Right renal pelvis (tissue), 4 donors: ENCODE results near the gene DLX6. TPM values are rescaled to one million over a fixed set of nuclear protein-coding genes. Genes with fewer than 3 reads are reported as not detected.
"Not testable (repeated sequence)": the region's sequence is repeated elsewhere in the genome, so short reads cannot be mapped to it uniquely, and the experiment has no call there.

ENCODE experiments used
- DNase-seq, 4 donors: peaks; one replicate each; pipeline ENCODE4 v3.0.0-alpha.2; 2013; ENCODE audit warnings: low read depth in 4 of 4, low spot score in 3 of 4, missing footprints in 1 of 4
- polyA plus RNA-seq, 4 donors: library from polyadenylated mRNA; unstranded; fragments of 120-200 nt; gene quantifications; one replicate each; pipeline ENCODE4 v1.2.1, GENCODE V29; 2013; ENCODE audit not compliant: insufficient read length in 4 of 4

DLX6 gene
- polyA plus RNA-seq, 4 donors: 0.05 to 0.08 TPM; not detected in 2

DNA sequence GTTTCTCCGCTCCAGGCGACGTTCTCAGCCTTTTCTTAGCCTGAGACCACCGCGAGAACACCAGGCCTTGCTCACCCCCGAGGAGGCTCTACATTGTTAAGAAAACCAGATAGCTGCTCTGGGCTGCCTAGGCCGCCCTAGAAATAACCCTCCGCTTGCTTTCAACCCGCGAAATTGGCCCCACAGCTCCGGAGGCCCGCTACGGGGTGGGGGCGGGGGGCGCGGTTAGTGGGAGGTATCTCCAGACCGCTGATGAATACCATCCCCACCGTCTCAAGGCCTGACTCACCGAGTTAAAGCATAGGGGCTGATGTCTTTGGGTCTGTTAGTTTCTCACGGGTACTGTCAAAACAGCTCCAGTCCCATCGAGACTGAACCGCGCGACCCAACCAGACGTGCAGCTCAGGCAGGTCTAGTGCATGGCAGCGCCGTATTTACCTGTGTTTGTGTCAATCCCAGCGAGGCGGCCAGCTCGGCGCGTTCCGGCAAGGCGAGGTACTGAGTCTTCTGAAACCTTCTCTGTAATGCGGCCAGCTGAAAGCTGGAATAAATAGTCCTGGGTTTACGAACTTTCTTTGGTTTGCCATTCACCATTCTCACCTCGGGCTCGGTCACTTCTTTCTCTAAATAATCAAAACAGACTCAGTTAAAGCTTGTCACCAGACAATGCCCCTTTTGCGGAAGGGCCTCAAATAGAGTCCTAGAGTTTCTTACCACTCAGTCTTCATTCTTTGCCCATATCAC lies 16.6 kb downstream of the DLX6 start:
- DNase-seq: no peak

DNA sequence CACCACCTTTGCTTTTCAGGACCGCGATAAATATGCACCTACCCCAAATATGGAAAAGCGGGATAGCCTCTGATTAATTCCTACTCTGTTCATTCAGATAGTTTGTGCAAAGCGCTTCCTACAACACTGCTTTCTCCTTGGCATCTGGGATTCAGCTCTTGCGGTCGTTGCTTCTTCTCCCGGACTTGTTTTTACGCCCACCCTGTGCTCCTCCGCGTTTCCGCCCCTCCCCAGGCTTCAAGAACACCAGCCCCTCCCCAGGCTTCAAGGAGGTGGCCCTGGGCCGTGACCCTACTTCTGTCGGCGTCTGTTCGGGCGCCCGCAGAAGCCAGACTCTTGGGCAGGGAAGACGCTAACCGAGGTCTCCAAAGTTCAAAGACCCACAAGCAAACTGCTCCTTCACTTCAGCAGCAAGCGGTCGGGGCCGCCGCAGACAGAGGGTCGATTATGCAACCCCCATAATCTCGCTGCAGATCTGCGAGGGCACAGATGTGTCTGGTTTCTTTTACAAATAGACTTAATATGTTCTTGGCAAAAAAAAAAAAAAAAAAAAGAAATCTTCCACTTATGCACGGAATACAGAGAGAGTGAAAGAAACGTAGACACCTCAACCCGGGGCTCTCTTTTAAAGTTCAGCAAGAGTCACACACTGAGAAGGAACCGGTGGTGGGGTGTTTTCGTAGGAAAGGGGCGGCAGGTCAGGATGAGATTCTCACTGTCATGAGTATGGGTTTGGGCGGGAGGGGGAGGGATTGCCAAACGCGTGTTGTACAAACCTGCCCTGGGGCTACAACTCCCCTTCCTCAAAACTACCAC lies 17.3 kb downstream of the DLX6 start:
- no peak for DNase-seq

DNA sequence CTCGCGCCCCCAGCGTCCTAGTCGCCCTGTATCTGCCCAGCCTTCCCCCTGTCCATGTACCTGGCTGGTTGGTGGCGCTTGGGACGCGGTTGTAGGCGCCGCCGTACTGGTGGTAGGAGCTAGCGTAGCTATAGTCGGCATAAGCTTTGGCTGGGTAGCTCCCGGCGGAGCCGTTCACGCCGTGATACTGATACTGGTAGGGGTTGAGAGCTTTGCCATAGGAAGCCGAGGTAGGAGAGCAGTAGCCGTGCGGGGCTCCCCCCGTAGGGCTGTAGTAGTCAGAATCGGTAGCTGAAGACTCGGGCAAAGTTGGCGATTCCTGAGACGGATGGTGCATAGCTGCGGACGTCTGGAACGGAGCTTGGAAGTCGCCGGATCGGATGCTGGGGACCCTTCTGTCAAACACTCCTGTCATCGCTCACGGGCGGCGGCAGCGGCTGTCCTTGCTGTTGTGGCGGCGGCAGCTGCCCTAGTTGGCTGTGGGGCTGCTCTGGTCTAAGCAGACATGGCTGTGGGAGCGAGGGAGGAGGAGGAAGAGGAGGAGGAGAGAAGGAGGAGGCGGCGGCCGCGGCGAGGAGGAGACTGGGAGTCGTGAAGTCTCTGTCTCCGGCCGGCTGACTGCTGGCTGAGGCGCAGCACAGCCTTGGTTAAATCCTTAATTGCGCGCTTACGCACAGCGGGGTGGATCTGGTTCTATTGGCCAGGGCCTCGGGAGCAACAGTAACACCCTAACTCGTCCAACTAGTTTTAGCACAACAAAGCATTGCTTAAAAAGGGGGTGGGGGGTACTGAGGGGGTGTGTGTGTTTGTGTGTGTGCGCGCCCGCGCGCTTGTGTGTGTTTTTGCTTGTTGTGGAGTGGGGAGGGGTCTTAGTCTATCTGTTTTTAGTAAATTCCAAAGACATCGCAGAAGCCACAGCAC lies 19.1 kb downstream of the DLX6 start, which contains the start of gene DLX5:
TSS of gene DLX5 (minus strand) at position 623 of the 921 bp plus-strand sequence. CDS start at position 415, 208 bp downstream.
- no peak for DNase-seq

DNA sequence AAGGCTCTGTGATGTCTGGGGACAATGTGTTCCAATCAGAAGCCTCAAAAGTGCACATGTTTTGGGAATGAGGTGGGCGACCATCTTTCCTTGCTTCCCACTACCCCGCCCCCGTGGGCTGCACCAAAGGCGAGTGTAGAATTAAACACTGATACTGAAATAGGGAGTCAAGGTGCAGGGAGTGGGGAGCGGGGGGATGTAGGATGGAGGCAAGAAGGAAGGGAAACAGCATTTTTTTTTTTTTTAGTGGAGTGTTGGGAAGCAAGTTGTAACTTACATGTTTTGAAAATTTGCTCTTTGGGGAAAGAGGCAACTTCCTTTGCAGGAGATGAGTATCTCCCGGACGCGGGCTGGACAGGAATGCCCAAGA lies 19.8 kb downstream of the DLX6 start:
- no peak for DNase-seq

DNA sequence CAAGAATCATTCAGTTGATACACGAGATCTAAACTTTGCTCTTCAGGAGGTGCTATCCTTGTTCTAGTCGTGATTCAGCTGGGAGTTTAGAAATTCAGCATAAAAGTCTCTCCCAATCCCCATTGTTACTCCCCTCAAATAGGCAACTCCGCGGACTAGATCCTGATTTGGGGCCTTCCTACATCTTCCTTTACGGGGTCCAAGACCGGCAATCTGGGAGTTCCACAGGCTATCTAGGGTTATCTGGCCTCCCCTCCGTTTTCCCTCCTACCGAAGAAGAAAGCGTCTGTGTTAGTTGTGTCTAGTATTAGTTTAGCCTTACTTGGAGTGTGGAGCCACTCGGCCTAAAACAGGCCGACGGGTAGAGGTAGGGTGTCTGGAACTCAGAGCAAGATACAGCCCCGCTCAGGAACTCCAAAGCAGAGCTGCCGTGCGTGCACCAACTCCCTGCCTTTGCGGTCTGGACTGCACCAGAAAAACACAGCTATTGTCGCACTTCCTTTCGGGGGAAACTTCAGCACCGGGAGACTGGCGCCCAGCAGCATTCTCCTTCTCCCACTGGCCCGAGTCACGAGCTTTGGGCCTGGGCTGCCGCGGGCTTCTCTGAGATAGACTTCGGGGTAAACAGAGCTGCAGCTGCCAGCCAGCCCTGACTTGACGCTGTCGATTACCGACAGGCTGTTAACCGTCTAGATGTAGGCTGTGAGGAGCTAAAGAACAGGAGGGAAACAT lies 20.8 kb downstream of the DLX6 start:
- no peak for DNase-seq

DNA sequence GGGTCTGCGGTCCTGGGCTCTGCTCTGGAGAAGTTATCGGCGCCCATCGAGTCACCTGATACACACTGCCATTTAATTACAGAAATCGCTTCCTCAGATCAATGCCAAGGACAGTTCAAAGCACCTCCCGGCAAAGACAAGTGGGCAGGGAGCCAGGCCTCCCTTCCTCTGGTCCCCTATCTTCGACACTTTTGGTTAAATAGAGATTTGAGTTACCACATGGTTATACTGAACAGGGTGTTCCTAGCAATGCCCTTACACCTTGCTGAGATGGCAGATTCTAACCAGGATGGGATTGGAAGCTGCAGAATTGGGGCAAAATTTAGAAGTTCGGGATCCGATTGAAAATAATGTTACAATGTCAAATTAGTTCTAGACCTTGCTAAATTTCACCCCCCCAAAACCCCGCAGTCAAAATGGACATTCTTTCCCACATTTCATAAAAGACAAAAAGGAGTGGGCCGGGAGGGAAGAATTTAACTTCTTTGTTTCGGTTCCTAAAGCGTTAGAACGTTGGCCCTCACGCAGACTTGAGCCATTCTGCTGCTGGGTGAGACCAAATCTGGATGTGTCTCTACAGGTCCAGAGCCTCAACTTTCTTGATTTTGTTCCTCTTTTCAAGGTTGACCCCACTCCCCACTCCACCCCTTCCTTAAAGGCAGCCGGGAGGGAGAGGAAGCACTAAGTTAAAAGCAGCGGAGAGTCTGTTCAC lies 21.5 kb downstream of the DLX6 start:
- DNase-seq: no peak

DNA sequence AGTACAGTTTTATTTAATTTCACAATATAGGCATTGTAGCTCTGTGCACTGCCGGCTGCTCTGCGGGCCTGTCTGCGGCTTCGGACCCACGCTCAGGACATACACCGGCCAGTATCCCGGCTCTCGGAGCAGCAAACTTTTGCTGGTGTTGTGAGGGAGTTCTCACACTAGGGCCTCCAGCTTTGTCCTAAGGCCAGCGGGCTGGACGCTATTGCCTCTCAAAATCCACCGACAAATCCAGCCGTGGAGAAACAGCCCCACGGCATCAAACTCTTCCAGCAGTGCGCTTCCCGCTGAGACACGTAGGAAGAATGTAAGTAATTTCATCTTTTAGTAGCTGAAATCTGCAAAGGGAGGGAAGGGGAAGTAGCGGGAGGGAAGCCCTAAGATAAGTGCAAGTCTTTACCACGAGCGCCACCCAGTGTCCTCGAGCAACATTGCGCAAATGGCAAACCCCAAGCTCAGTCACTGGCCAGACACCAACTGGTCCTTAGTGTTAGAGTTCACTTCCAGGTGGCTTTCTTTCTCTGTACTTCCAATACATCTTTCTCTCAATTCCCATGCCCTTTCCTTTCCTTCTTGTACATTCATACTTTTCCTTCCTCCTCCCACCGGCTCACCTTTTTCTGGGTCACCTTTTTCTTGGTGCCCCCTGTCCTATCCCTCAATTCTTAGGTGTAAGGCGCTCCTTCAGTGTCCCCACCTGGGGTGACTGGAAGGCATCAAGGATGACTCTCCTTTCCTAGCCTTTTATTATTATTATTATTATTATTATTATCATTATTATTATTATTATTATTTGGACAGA lies 22.3 kb downstream of the DLX6 start:
- peak; percentile 58 to 76 (median 68) for DNase-seq

DNA sequence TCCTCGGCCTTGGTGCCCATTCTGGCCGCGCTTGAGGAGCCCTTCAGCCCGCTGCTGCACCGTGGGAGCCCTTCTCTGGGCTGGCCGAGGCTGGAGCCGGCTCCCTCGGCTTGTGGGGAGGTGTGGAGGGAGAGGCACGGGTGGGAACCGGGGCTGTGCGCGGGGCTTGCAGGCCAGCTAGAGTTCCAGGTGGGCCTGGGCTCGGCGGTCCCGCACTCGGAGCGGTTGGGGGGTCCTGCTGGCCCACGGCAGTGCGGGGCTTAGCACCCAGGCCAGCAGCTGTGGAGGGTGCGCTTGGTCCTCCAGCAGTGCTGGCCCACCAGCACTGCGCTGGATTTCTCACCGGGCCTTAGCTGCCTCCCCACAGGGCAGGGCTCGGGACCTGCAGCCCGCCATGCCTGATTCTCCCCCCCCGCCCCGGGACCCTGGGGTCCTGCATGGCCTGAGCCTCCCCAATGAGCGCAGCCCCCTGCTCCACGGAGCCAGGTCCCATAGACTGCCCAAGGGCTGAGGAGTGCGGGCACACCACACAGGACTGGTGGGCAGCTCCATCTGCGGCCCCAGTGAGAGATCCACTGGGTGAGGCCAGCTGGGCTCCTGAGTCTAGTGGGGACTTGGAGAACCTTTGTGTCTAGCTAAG lies 29.0 kb downstream of the DLX6 start:
- not testable (repeated sequence) for DNase-seq

DNA sequence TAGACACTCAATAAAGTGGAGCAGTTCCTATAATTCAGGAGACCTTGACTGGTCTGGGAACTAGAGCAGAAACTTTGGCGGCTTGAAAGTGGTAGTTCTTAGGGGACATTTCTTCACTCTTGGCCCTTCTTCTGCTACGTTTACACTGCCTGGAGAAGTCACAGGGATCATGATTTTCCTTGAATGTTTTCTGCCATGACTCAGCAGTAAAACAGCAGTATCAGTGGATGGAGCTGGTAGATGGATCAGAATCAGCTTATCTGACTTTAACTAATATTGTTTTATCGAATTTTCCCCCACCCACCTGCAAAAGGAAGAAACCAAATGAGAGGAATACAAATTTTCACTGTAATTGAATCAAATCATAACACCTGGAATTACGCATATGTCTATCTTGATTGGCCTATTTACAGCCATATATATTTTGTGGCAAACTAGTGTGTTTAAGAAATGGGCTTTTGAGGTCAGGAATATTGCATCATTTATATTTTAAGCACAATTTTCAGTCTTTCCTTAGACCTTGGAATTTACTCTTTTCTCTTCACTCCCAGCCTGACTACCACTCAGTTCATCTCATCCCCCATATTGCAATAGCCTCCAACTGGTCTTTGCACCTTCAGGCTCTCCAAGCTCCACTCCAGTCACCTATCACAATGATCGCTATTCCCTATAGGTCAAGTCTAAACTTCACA lies 34.2 kb downstream of the DLX6 start:
- no peak for DNase-seq

DNA sequence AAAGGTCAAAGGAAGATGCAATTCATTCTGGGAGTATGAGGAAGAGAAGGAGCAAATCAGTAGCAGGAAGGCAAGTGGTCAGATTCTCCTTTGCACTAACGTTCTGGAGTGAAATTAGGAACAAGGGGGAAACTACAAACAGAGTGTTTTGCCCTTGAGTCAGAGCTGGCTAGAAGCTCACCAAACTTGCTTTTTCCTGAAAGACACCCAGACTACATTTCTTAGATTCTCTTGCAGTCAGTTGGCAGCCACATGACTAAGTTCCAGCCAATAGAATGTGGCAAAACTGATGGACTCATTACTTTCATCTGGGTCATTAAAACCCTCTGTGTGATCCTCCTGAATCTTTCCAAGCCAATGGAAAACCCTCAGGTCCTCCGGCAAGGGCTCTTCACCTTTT lies 37.9 kb downstream of the DLX6 start:
- DNase-seq: no peak

Other genes with a start within 250 kb of the DLX6 start
- gene DLX5, start 19.3 kb downstream of the DLX6 start, polyA plus RNA-seq: under 1 TPM in 3 of 4 donors, not detected in 1; 0.20 to 0.25 (median 0.21) TPM
- gene SDHAF3, start 112.1 kb downstream of the DLX6 start, polyA plus RNA-seq: 10 to 100 TPM; 47.4 to 54.0 (median 49.9) TPM